HG03469 (cell line): ENCODE data around the gene BMPR1A.
"Not testable (repeated sequence)": the region's sequence is repeated elsewhere in the genome, so short reads cannot be mapped to it uniquely, and the experiment has no call there.

Source experiments
- ATAC-seq: cut with Tn5 transposase; IDR thresholded peaks from one replicate; pipeline ENCODE4 v1.9.1; 2021; ENCODE audit warnings: mild to moderate bottlenecking, moderate library complexity, moderate number of reproducible peaks; ENCODE audit not compliant: unreplicated experiment

Gene BMPR1A

DNA sequence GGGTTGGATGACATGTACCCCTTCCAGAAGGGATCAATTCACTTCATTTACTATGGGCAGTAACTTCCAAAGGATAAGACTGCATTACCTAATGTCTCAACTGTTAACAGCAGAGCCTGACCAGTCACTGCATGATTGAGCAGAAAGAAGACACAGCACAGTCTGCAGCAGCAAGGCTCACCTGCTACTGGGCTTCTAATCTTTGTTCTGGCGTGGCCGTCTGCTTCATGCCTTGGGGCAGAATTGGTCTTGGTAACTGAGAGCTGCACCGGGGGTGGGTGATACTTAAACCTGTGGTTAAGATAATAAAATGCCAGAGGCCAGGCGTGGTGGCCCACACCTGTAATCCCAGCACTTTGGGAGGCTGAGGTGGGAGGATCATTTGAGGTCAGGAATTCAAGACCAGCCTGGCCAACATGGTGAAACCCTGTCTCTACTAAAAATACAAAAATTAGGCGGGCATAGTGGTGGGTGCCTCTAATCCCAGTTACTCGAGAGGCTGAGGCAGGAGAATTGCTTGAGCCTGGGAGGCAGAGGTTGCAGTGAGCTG lies 177.8 kb downstream of the BMPR1A start:
- ATAC-seq = not testable (repeated sequence)

DNA sequence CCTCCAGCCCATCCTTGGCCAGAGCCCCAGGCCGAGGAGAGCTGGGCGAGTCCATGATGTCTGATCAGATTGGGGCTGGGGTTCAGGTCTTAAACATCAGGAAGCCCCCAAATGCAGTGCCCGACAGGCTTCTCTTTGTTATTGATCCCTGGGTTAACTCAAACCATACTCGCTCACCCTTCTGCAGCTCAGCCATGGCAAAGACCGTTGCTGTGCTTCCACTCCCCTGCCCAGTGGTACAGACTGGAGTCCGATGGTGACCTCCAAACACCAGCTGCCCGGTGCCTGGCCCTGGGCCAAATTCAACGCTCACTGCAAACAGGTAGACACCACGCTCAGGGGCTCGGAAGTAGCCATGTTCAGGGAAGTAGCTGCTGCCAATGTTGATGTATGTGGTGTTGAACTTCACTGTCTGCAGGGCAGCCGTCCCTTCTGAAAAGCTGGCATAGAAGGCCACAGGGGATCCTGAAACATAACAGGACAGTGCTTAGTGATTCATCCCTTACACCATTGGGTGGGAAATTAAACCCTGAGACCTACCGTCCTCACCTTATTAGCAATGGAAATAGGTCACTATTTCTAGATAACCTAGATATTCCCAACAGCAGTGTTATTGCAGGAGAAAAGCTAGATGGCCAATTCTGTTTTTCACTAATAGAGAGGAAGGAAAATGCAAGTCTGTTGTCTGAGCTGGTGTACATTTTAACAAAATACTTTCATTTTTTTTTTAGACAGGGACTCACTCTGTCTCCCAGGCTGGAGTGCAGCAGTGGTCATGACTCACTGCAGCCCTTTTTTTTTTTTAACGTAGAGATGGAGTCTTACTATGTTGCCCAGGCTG lies 180.5 kb downstream of the BMPR1A start:
- ATAC-seq = no peak

GRCh38 chr10:86937502-86938154 lies 181.2 kb downstream of the BMPR1A start:
- ATAC-seq = no peak

- ATAC-seq = no peak
Observed at GRCh38 chr10:86938260-86938659, 181.8 kb downstream of the BMPR1A start.

GRCh38 chr10:86940076-86940475 lies 183.7 kb downstream of the BMPR1A start:
- not testable (repeated sequence) for ATAC-seq

DNA sequence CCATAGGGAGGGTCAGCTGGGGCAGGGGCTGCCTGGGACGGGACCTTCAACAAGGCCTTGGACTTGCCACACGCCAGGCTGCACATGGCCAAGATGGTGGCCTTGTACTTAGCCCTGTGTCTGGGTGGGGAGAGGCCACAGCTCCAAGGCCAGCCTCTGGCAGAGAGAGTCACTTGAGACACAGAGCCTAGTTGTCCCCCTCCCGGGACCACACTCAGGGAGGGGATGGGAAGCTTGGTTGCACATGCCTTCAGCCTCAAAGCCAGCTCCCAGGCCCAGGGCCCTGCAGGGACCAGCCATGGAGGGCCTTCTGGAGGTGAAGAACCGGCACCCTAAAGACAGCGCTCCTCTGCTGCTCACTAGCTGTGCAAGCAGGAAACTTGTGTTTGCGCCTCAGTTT lies 184.3 kb downstream of the BMPR1A start:
- ATAC-seq = no peak

- no peak for ATAC-seq
Observed at GRCh38 chr10:86941426-86941825, 185.0 kb downstream of the BMPR1A start.

GRCh38 chr10:86941991-86942421 lies 185.6 kb downstream of the BMPR1A start:
- no peak for ATAC-seq

GRCh38 chr10:86942441-86943315 lies 186.3 kb downstream of the BMPR1A start:
- ATAC-seq = no peak

DNA sequence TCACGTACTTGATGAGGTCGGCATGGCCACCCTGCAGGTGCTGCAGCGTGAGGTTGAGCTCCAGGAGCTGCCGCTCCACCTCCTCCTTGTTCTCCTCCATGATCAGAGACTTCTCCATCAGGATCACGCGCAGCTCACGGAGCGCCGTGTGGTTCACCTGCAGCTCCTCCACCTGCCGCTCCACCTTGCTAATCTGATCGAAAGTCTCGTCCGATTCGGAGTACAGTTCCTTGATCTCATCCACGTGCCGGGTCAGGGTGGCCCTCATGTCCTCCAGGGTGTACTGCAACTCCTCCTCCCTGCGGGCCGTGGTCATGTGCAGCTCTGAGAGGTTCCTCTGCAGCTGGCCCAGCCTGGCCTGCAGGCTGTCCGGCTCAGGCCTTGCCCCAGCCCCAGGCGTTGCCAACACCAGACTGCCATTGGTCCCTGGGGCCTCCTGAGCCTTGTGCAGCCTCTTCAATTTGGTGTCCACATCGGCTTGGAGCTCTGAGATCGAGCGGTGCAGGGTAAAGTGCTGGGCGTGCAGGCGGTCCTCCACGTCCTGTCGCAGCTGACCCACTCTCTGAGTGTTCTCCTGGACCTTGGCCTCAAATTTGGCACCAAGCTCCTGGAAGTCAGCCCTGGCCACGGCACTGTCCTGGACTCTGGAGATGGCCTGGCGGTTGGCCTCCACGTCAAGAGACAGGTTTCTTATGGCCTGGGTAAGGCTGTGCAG lies 187.1 kb downstream of the BMPR1A start:
- no peak for ATAC-seq

DNA sequence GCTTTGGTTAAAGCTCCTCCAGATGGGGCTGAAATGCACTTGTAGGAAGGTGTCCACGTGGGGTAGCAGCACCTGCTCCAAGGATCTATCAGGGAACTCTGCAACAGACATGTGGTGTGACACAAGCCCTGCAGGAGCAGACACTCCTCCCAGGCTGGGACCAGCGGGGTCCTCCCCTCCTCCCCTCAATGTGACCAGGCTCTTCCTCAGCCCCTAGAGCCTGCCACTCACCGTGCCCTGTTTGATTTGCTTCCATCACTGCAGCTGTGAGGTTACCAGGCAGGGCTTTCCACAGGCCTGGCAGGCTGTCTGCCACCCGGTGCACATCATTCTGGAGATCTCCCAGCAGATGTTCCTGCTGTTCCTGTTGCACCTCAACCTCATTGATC lies 187.6 kb downstream of the BMPR1A start:
- ATAC-seq = no peak

- no peak for ATAC-seq
Observed at GRCh38 chr10:86944471-86944870, 188.1 kb downstream of the BMPR1A start.

GRCh38 chr10:86944907-86945306 lies 188.5 kb downstream of the BMPR1A start:
- no peak for ATAC-seq

GRCh38 chr10:86945361-86946212 lies 189.2 kb downstream of the BMPR1A start:
- ATAC-seq = no peak

GRCh38 chr10:86946213-86947155 lies 190.1 kb downstream of the BMPR1A start:
- ATAC-seq = no peak

DNA sequence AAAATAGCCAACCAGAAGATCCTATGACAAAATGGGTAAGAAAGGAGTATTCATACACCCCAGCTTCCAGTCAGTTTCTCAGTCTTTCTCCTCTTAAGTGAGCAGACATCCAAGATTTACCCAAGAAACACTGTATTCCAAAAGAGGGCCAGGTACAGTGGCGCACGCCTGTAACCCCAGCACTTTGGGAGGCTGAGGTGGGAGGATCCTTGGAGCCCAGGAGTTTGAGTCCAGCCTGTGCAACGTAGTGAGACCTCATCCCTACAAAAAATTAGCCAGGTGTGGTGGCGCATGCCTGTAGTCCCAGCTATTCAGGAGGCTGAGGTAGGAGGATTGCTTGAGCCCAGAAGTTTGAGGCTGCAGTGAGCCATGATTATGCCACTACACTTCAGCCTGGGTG lies 191.4 kb downstream of the BMPR1A start:
- not testable (repeated sequence) for ATAC-seq

GRCh38 chr10:86950349-86950748 lies 193.9 kb downstream of the BMPR1A start:
- ATAC-seq = no peak

- no peak for ATAC-seq
Observed at GRCh38 chr10:86951184-86951761, 194.9 kb downstream of the BMPR1A start.
